Testis (tissue), 3 donors: ENCODE data around the gene SLC35B1. TPM values are rescaled to one million over a fixed set of nuclear protein-coding genes. Genes with fewer than 3 reads are reported as not detected.

ENCODE experiments used
- DNase-seq: peaks from one replicate; pipeline ENCODE4 v3.0.0-alpha.2; 2019
- H3K27ac ChIP-seq, 2 donors: fragments of 200-600 bp; sonication (generic); one replicate each; pipeline ENCODE4 v1.5.1; 2019
- H3K27me3 ChIP-seq: fragments of 200-600 bp; sonication (generic); one replicate; pipeline ENCODE4 v1.5.1; 2019
- H3K36me3 ChIP-seq: fragments of 200-600 bp; sonication (generic); one replicate; pipeline ENCODE4 v1.5.1; 2017; ENCODE audit warnings: low read depth; ENCODE audit errors: missing control alignments
- H3K4me1 ChIP-seq: fragments of 200-600 bp; sonication (generic); one replicate; pipeline ENCODE4 v1.5.1; 2019
- H3K4me3 ChIP-seq, 2 donors: fragments of 200-600 bp; sonication (generic); one replicate each; pipeline ENCODE4 v1.5.1; 2017 to 2019
- H3K9me3 ChIP-seq: fragments of 200-600 bp; sonication (generic); one replicate; pipeline ENCODE4 v1.5.1; 2017
- CTCF ChIP-seq, 3 experiments: fragments of 450-650 bp in 2 of 3; fragments of 200-600 bp in 1 of 3; sonication (generic) in 1 of 3; IDR thresholded peaks; one replicate each; pipeline ENCODE4 v1.5.1; 2016 to 2019; ENCODE audit warnings: antibody characterized with exemption in 3 of 3, mild to moderate bottlenecking in 2 of 3, moderate library complexity in 1 of 3
- POLR2A ChIP-seq: fragments of 450-650 bp; IDR thresholded peaks from one replicate; pipeline ENCODE4 v1.6.1; 2017; ENCODE audit warnings: antibody characterized with exemption, mild to moderate bottlenecking, moderate library complexity
- WGBS, 2 donors: methylation state at CpG; one replicate each; pipeline ENCODE4 v1.1.5; 2018; 5-methylcytosine and 5-hydroxymethylcytosine counted together
- intact Hi-C: fragments of 100-400 bp; cut with DNase I; formaldehyde crosslinking; loops from one replicate; pipeline ENCODE4 v1.15.1; 2023; ENCODE audit warnings: low total_unique reads
- polyA plus RNA-seq: library from polyadenylated mRNA; stranded (reverse); fragments of 350-450 nt; fragmentation: Illumina TruSeq; extraction: RNeasy Lipid Tissue Mini Kit (QIAGEN cat#74804); gene quantifications from one replicate; pipeline ENCODE4 v1.2.3, GENCODE V29; 2014; ENCODE audit warnings: low read depth, low replicate concordance; ENCODE audit not compliant: insufficient read depth
- total RNA-seq, 2 donors: library from RNA; depleted of rRNA; stranded (reverse); fragments of >200 nt; gene quantifications; one replicate each; pipeline ENCODE4 v1.2.3, GENCODE V29; 2016

The SLC35B1 gene
- total and polyA plus RNA-seq, 3 donors from 2014 or later: 39.9 to 66.3 (median 45.4) TPM

- no peak for DNase-seq
- Histone ChIP-seq H3K9me3 (no peaks in the 10 kb centered on the region), H3K4me3 (no peak overlapping the region), H3K4me1 (peaks cover 5% of the 10 kb centered on the region), H3K27ac (no peak overlapping the region), H3K27me3 (no peaks in the 10 kb centered on the region), H3K36me3 (no peaks in the 10 kb centered on the region)
- intact Hi-C loops: no loop called here
- 87 to 89% methylated on average over 1 of the region's 1 CpG for WGBS, 2 donors
- TF ChIP-seq CTCF (IDR thresholded peaks at IDR 0.05) (no peak), POLR2A (no peak)
Observed at GRCh38 chr17:49656247-49656646, 51.5 kb downstream of the SLC35B1 start.

Other genes with a start within 250 kb of the SLC35B1 start
- 10 to 100 TPM; 11.3 to 20.6 TPM for gene NGFR, start 212.7 kb downstream of the SLC35B1 start, total RNA-seq
- gene NGFR, start 212.7 kb downstream of the SLC35B1 start, polyA plus RNA-seq: 21.5 TPM
- gene NXPH3, start 132.1 kb downstream of the SLC35B1 start, total RNA-seq: 1 to 10 TPM; 4.1 to 5.6 TPM
- gene NXPH3, start 132.1 kb downstream of the SLC35B1 start, polyA plus RNA-seq: 5.8 TPM
- 10 to 100 TPM; 52.0 to 60.6 TPM for gene SPOP, start 29.9 kb downstream of the SLC35B1 start, total RNA-seq
- gene SPOP, start 29.9 kb downstream of the SLC35B1 start, polyA plus RNA-seq: 39.6 TPM
- gene FAM117A, start 56.2 kb upstream of the SLC35B1 start, total RNA-seq: 10 to 100 TPM; 30.2 to 38.1 TPM
- 67.3 TPM for gene FAM117A, start 56.2 kb upstream of the SLC35B1 start, polyA plus RNA-seq
- gene KAT7, start 80.7 kb upstream of the SLC35B1 start, total RNA-seq: 100 to 1,000 TPM; 122 to 123 TPM
- 181 TPM for gene KAT7, start 80.7 kb upstream of the SLC35B1 start, polyA plus RNA-seq
- gene TAC4, start 140.1 kb upstream of the SLC35B1 start, total RNA-seq: not detected
- not detected for gene TAC4, start 140.1 kb upstream of the SLC35B1 start, polyA plus RNA-seq